PC-9 (cell line): ENCODE results near the gene DGCR6L. TPM values are rescaled to one million over a fixed set of nuclear protein-coding genes. Genes with fewer than 3 reads are reported as not detected.
"Not testable (repeated sequence)": the region's sequence is repeated elsewhere in the genome, so short reads cannot be mapped to it uniquely, and the experiment has no call there.

Experiments
- BruUV-seq: library from RNA; stranded (reverse); fragments of 400-500 nt; replicated peaks from 2 replicates; lab custom pipeline; 2021; lab: Mats Ljungman, UMichigan
- CTCF ChIA-PET: fragments of 300-600 bp; sonication (Branson Sonifier 250); formaldehyde crosslinking; loops from one replicate; lab custom pipeline; 2022; ENCODE audit warnings: antibody characterized with exemption; lab: Charles Lee
- POLR2A ChIA-PET: fragments of 300-600 bp; sonication (Branson Sonifier 250); formaldehyde crosslinking; loops from one replicate; lab custom pipeline; 2022; ENCODE audit warnings: antibody characterized with exemption; ENCODE audit not compliant: unreplicated experiment; lab: Charles Lee
- DNase-seq, 2 experiments: peaks; one replicate each; pipeline versions ENCODE4 v3.0.0 to v3.0.0-alpha.2; 2015 to 2022; ENCODE audit warnings: mixed read lengths in 1 of 2
- H2AFZ ChIP-seq: fragments of 200-600 bp; sonication (generic); 2 replicates; pipeline ENCODE4 v1.8.1; 2017; ENCODE audit warnings: antibody characterized with exemption
- H3F3A ChIP-seq: fragments of 200-600 bp; sonication (generic); 2 replicates; pipeline ENCODE4 v1.8.1; 2017; ENCODE audit warnings: antibody characterized with exemption, mild to moderate bottlenecking, low read depth; ENCODE audit not compliant: insufficient read depth
- H3K27ac ChIP-seq: fragments of 200-600 bp; sonication (generic); 2 replicates; pipeline ENCODE4 v1.6.1; 2016; ENCODE audit warnings: mixed run types
- H3K27me3 ChIP-seq: fragments of 200-600 bp; sonication (generic); 2 replicates; pipeline ENCODE4 v1.6.1; 2016; ENCODE audit warnings: low read depth, mixed run types; ENCODE audit not compliant: insufficient read depth
- H3K36me3 ChIP-seq: fragments of 200-600 bp; sonication (generic); 2 replicates; pipeline ENCODE4 v1.6.1; 2016; ENCODE audit warnings: low read depth, mixed run types
- H3K4me1 ChIP-seq: fragments of 200-600 bp; sonication (generic); replicated peaks from 2 replicates; pipeline ENCODE4 v1.6.1; 2016; ENCODE audit warnings: mixed run types; ENCODE audit not compliant: insufficient read depth
- H3K4me2 ChIP-seq: fragments of 200-600 bp; sonication (generic); 2 replicates; pipeline ENCODE4 v1.6.1; 2017; ENCODE audit warnings: mixed run types
- H3K4me3 ChIP-seq: fragments of 200-600 bp; sonication (generic); 2 replicates; pipeline ENCODE4 v1.6.1; 2016; ENCODE audit warnings: mixed run types
- H3K79me2 ChIP-seq: fragments of 200-600 bp; sonication (generic); 2 replicates; pipeline ENCODE4 v1.6.1; 2017; ENCODE audit warnings: low read depth, mixed run types
- H3K9me2 ChIP-seq: fragments of 200-600 bp; sonication (generic); 2 replicates; pipeline ENCODE4 v1.8.1; 2017; ENCODE audit warnings: mild to moderate bottlenecking; ENCODE audit not compliant: insufficient read depth
- H3K9me3 ChIP-seq: fragments of 200-600 bp; sonication (generic); 2 replicates; pipeline ENCODE4 v1.8.1; 2016; ENCODE audit warnings: low read depth; ENCODE audit not compliant: insufficient read depth
- H4K20me1 ChIP-seq: fragments of 200-600 bp; sonication (generic); 2 replicates; pipeline ENCODE4 v1.8.1; 2017; ENCODE audit not compliant: insufficient read depth
- intact Hi-C: fragments of 100-400 bp; cut with micrococcal nuclease; formaldehyde crosslinking; loops from one replicate; pipeline ENCODE4 v1.10.0; 2022; ENCODE audit not compliant: unreplicated experiment
- total RNA-seq: library from RNA; stranded (reverse); gene quantifications from 2 replicates; pipeline ENCODE4 v1.2.3, GENCODE V29; 2021

DGCR6L gene
- total RNA-seq, 1 experiment from 2014 or later = 37.6 TPM

DNA sequence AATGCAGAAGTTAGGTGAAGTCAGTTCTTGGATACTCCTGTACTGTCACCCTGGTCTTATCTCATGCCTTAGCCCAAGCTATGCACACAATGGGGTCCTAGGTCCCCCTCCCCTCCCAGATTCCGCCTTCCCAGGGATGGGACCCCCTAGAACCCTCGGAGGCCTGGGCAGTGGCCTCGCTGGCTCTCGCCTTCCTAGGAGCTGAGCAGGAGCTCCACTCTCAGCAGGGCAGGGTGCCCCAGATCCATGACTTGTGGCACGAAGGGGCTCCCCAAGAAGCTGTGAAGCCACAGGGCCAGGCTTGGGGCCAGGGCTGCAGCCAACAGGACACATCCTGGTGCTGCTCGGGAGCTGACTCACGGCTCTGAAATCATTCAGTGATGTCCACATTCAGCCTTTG is 9.7 kb downstream of the DGCR6L start:
- BruUV-seq, POLR2A ChIA-PET, H2AFZ ChIP-seq, H3K9me3 ChIP-seq, DNase-seq, H3K36me3 ChIP-seq, H3K4me2 ChIP-seq, H4K20me1 ChIP-seq, H3K27ac ChIP-seq, H3K27me3 ChIP-seq, H3K79me2 ChIP-seq, H3K4me3 ChIP-seq, intact Hi-C loops, H3K9me2 ChIP-seq, H3K4me1 ChIP-seq, H3F3A ChIP-seq: not testable (repeated sequence)
- CTCF ChIA-PET = interaction anchor here (0.5 kb wide), 1 partner anchor 178 kb away, joined by 3 read pairs; no protein-coding TSS in a partner anchor

DNA sequence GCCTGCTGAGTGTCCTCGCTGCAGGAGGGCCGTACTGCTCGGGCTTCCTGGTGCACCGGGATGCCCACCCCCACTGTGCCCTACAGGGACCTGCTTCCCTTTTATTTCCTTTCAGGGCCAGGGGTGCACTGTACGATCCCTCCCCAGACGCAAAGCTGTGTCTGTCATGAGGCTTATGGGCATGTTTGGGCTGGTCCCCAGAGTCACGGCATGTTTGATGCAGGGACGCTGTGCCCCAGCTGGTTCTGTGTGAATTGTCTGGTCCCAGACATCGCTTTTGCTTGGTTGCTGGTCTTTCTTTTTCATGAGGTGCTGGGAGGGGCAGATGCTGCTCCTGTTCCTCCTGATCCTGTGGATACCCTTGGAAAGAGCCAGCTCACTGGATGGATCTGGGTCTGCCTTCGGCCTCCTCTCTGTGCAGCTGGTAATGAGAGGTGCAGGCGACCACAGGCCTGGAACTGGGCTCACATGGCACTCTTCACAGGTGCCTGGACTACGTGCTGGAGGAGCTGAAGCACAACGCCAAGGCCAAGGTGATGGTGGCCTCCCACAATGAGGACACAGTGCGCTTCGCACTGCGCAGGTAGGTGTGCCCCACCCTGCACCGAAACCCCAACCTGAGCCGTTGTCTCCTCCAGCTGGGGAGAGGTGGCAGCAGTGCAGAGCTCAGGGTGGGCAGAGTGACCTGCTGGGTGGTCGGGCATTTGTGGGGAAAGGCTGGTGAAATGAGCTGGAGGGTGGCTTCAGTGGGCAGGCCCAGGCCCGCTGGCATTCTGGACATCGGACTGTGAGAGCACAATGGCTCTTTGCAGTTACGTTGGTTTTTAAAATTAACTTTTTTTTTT is 10.8 kb downstream of the DGCR6L start:
- H3K79me2 ChIP-seq, H3K4me3 ChIP-seq, H3K36me3 ChIP-seq, BruUV-seq, H2AFZ ChIP-seq, H3K9me3 ChIP-seq, H3K4me1 ChIP-seq, intact Hi-C loops, H4K20me1 ChIP-seq, H3K9me2 ChIP-seq, DNase-seq, H3K27ac ChIP-seq, CTCF ChIA-PET, POLR2A ChIA-PET, H3K4me2 ChIP-seq, H3F3A ChIP-seq, H3K27me3 ChIP-seq: not testable (repeated sequence)

- H4K20me1 ChIP-seq, intact Hi-C loops, POLR2A ChIA-PET, H3K27me3 ChIP-seq, H2AFZ ChIP-seq, CTCF ChIA-PET, H3K27ac ChIP-seq, H3K4me2 ChIP-seq, BruUV-seq, H3K79me2 ChIP-seq, H3K9me3 ChIP-seq, H3K4me1 ChIP-seq, DNase-seq, H3K9me2 ChIP-seq, H3F3A ChIP-seq, H3K4me3 ChIP-seq, H3K36me3 ChIP-seq: not testable (repeated sequence)
These were observed 12.1 kb downstream of the DGCR6L start for GRCh38 chr22:20307448-20308447.

DNA sequence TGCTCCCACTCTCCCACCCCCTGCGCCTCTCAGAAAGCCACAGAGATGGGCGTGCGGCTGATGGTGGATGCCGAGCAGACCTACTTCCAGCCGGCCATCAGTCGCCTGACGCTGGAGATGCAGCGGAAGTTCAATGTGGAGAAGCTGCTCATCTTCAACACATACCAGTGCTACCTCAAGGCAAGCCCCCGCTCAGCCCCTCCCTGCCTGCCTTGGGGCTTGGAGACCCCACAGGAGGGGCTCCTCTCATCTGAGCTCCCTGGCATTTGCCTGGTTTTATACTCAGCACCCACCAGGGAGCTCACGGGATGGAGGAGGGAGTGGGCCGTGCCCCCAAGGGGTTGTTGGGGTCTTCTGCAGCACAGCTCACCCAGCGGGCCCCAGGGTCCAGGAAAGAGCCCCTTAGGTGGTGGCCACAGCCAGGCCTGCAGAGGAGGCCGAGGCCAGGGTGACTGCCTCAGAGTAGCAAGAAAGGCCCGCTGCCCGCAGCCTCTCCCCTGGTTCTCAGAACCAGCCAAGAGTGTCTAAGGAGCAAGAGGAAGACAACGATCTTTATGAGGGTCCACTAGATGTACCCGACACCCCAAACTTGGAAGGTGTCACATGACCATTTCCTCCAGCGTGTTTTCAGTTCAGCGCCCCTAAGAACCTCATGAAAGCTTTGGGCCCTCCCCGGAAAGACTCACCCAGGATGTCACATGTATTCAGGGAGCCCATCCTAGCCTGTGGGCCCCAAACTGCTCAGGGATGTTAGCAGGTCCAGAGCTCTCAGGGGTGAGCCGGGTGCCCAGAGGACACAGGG is 13.0 kb downstream of the DGCR6L start:
- POLR2A ChIA-PET, H3K27ac ChIP-seq, H4K20me1 ChIP-seq, H3K79me2 ChIP-seq, H3K4me1 ChIP-seq, BruUV-seq, H3K4me2 ChIP-seq, H3K36me3 ChIP-seq, H2AFZ ChIP-seq, H3K9me2 ChIP-seq, H3K4me3 ChIP-seq, H3K9me3 ChIP-seq, DNase-seq, H3K27me3 ChIP-seq, intact Hi-C loops, H3F3A ChIP-seq, CTCF ChIA-PET: not testable (repeated sequence)
